ENCODE measurements around the gene EPS8L2. TPM values are rescaled to one million over a fixed set of nuclear protein-coding genes. Genes with fewer than 3 reads are reported as not detected.

EPS8L2 gene
- total and polyA plus RNA-seq, 4 donors = 4.5 to 15.1 (median 10.0) TPM

GRCh38 chr11:709109-709997, 3.3 kb downstream of the EPS8L2 start:
- Histone ChIP-seq H3K27ac (ENCODE audit: low read depth, low read length) (no peak overlapping the region), H3K9me3 (ENCODE audit: control insufficient read depth, insufficient read depth, low read length) (no peaks in the 10 kb centered on the region), H3K4me1 (ENCODE audit: control insufficient read depth, insufficient read depth, low read length) (peaks cover 33% of the 10 kb centered on the region), H3K27me3 (ENCODE audit: control insufficient read depth, insufficient read depth, low read length) (peaks cover 28% of the 10 kb centered on the region), H3K36me3 (ENCODE audit: control insufficient read depth, insufficient read depth, low read length) (peaks cover 17% of the 10 kb centered on the region), H3K4me3 (ENCODE audit: low read depth, low read length) (no peak overlapping the region)
- no peak for DNase-seq (ENCODE audit: low read depth in 4 of 6, low spot score in 6 of 6)
- WGBS (ENCODE audit: insufficient coverage) = 71% methylated on average over 19 of the region's 27 CpGs

- no peak overlapping the region for H3K4me3 ChIP-seq (ENCODE audit: low read depth, low read length)
- H3K36me3 ChIP-seq (ENCODE audit: control insufficient read depth, insufficient read depth, low read length) = no peaks in the 10 kb centered on the region
- H3K27me3 ChIP-seq (ENCODE audit: control insufficient read depth, insufficient read depth, low read length) = peaks cover 3% of the 10 kb centered on the region
- H3K27ac ChIP-seq (ENCODE audit: low read depth, low read length) = no peak overlapping the region
- H3K9me3 ChIP-seq (ENCODE audit: control insufficient read depth, insufficient read depth, low read length) = no peaks in the 10 kb centered on the region
- peaks cover 19% of the 10 kb centered on the region for H3K4me1 ChIP-seq (ENCODE audit: control insufficient read depth, insufficient read depth, low read length)
- DNase-seq (ENCODE audit: low read depth in 4 of 6, low spot score in 6 of 6) = no peak
- 100% methylated on average over 1 of the region's 6 CpGs for WGBS (ENCODE audit: insufficient coverage)
Observed at GRCh38 chr11:714436-714835, 8.4 kb downstream of the EPS8L2 start.

DNA sequence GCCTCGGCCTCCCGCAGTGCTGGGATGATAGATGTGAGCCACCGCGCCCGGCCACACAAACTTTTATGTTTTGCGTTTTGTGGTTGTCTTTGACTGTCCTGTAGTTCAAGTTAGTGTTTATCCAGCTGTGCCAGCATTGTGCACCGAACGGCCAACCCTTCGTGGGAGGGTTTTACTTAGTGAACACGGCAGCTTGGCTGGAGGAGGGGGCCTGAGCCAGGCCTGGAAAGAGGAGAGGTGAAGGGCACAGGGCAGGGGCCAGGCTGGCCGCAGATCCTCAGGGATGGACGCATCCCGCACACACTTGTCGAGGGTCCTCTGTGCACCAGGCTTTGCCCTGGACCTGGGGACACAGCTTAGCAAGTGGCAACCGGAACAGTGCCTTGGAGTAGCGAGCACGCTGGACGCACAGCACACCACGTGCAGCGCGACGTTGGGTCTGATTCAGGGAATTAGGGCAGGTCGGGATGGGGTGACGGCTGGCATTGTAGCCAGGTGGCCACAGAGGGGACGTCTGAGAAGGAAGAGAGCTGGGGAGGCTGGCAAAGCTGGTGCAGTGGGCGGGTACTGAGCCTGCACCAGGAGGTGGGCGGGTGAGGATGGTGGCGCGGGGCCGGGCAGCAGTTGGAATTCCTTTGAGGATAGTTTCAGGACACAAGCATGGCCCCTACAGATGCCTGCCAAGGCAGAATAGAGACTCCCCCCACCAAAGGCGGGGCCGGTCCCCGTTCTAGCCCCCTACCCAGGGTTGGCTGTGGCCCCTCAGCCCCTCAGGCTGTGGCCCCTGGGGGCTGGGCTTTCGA, 13.4 kb downstream of the EPS8L2 start:
- Histone ChIP-seq H3K27me3 (ENCODE audit: control insufficient read depth, insufficient read depth, low read length) (peaks cover 49% of the 10 kb centered on the region), H3K4me1 (ENCODE audit: control insufficient read depth, insufficient read depth, low read length) (peaks cover 19% of the 10 kb centered on the region), H3K36me3 (ENCODE audit: control insufficient read depth, insufficient read depth, low read length) (no peaks in the 10 kb centered on the region), H3K4me3 (ENCODE audit: low read depth, low read length) (no peak overlapping the region), H3K27ac (ENCODE audit: low read depth, low read length) (no peak overlapping the region), H3K9me3 (ENCODE audit: control insufficient read depth, insufficient read depth, low read length) (no peaks in the 10 kb centered on the region)
- 81% methylated on average over 34 of the region's 34 CpGs for WGBS (ENCODE audit: insufficient coverage)
- no peak for DNase-seq (ENCODE audit: low read depth in 4 of 6, low spot score in 6 of 6)

GRCh38 chr11:720017-720641, 14.1 kb downstream of the EPS8L2 start:
- Histone ChIP-seq H3K27me3 (ENCODE audit: control insufficient read depth, insufficient read depth, low read length) (peaks cover 56% of the 10 kb centered on the region), H3K4me1 (ENCODE audit: control insufficient read depth, insufficient read depth, low read length) (peaks cover 19% of the 10 kb centered on the region), H3K36me3 (ENCODE audit: control insufficient read depth, insufficient read depth, low read length) (no peaks in the 10 kb centered on the region), H3K9me3 (ENCODE audit: control insufficient read depth, insufficient read depth, low read length) (no peaks in the 10 kb centered on the region), H3K4me3 (ENCODE audit: low read depth, low read length) (no peak overlapping the region), H3K27ac (ENCODE audit: low read depth, low read length) (no peak overlapping the region)
- 62% methylated on average over 35 of the region's 35 CpGs for WGBS (ENCODE audit: insufficient coverage)
- no peak for DNase-seq (ENCODE audit: low read depth in 4 of 6, low spot score in 6 of 6)

DNA sequence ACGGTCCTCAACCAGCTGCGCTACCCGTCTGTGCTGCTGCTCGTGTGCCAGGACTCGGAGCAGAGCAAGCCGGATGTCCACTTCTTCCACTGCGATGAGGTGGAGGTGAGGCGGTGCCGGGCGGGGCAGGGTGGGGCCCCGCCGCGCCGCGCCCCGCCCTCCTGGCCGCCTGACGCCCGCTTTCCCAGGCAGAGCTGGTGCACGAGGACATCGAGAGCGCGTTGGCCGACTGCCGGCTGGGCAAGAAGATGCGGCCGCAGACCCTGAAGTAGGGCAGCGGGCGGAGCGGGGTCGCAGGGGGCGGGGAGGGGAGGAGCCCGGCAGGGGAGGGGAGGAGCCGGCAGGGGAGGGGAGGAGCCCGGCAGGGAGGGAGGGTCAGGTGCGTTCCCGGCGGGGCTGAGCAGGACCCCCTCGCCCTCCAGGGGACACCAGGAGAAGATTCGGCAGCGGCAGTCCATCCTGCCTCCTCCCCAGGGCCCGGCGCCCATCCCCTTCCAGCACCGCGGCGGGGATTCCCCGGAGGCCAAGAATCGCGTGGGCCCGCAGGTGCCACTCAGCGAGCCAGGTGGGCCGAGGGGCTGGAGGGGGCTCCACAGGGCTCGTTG, 14.7 kb downstream of the EPS8L2 start:
- DNase-seq (ENCODE audit: low read depth in 4 of 6, low spot score in 6 of 6) = no peak
- Histone ChIP-seq H3K27ac (ENCODE audit: low read depth, low read length) (no peak overlapping the region), H3K27me3 (ENCODE audit: control insufficient read depth, insufficient read depth, low read length) (peaks cover 63% of the 10 kb centered on the region), H3K9me3 (ENCODE audit: control insufficient read depth, insufficient read depth, low read length) (no peaks in the 10 kb centered on the region), H3K36me3 (ENCODE audit: control insufficient read depth, insufficient read depth, low read length) (no peaks in the 10 kb centered on the region), H3K4me1 (ENCODE audit: control insufficient read depth, insufficient read depth, low read length) (peaks cover 19% of the 10 kb centered on the region), H3K4me3 (ENCODE audit: low read depth, low read length) (no peak overlapping the region)
- 2% methylated on average over 51 of the region's 53 CpGs for WGBS (ENCODE audit: insufficient coverage)

DNA sequence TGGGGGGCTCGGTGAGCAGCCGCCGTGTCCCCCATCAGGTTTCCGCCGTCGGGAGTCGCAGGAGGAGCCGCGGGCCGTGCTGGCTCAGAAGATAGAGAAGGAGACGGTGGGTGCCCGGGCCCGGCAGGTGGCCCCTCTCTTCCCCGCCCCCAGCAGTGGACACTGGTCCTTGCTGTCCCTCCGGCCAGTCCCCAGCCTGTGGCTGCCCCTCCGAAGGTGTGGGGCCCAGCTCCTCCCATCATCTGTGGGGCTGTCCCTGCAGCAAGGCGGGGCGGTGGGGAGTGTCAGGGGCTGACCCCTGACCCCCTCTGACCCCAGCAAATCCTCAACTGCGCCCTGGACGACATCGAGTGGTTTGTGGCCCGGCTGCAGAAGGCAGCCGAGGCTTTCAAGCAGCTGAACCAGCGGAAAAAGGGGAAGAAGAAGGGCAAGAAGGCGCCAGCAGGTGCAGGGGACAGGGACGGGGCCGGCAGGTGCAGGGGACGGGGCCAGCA, 15.3 kb downstream of the EPS8L2 start:
- Histone ChIP-seq H3K27ac (ENCODE audit: low read depth, low read length) (no peak overlapping the region), H3K27me3 (ENCODE audit: control insufficient read depth, insufficient read depth, low read length) (peaks cover 67% of the 10 kb centered on the region), H3K36me3 (ENCODE audit: control insufficient read depth, insufficient read depth, low read length) (no peaks in the 10 kb centered on the region), H3K4me1 (ENCODE audit: control insufficient read depth, insufficient read depth, low read length) (peaks cover 20% of the 10 kb centered on the region), H3K4me3 (ENCODE audit: low read depth, low read length) (no peak overlapping the region), H3K9me3 (ENCODE audit: control insufficient read depth, insufficient read depth, low read length) (no peaks in the 10 kb centered on the region)
- no peak for DNase-seq (ENCODE audit: low read depth in 4 of 6, low spot score in 6 of 6)
- WGBS (ENCODE audit: insufficient coverage) = 19% methylated on average over 28 of the region's 28 CpGs

GRCh38 chr11:721741-722345, 15.8 kb downstream of the EPS8L2 start:
- peaks cover 73% of the 10 kb centered on the region for H3K27me3 ChIP-seq (ENCODE audit: control insufficient read depth, insufficient read depth, low read length)
- H3K4me1 ChIP-seq (ENCODE audit: control insufficient read depth, insufficient read depth, low read length) = peaks cover 26% of the 10 kb centered on the region
- no peak overlapping the region for H3K4me3 ChIP-seq (ENCODE audit: low read depth, low read length)
- H3K9me3 ChIP-seq (ENCODE audit: control insufficient read depth, insufficient read depth, low read length) = no peaks in the 10 kb centered on the region
- no peak overlapping the region for H3K27ac ChIP-seq (ENCODE audit: low read depth, low read length)
- DNase-seq (ENCODE audit: low read depth in 4 of 6, low spot score in 6 of 6) = no peak
- WGBS (ENCODE audit: insufficient coverage) = 31% methylated on average over 31 of the region's 33 CpGs
- H3K36me3 ChIP-seq (ENCODE audit: control insufficient read depth, insufficient read depth, low read length) = no peaks in the 10 kb centered on the region

- WGBS (ENCODE audit: insufficient coverage) = 66% methylated on average over 13 of the region's 20 CpGs
- Histone ChIP-seq H3K27ac (ENCODE audit: low read depth, low read length) (no peak overlapping the region), H3K27me3 (ENCODE audit: control insufficient read depth, insufficient read depth, low read length) (peaks cover 78% of the 10 kb centered on the region), H3K9me3 (ENCODE audit: control insufficient read depth, insufficient read depth, low read length) (no peaks in the 10 kb centered on the region), H3K4me1 (ENCODE audit: control insufficient read depth, insufficient read depth, low read length) (peaks cover 31% of the 10 kb centered on the region), H3K36me3 (ENCODE audit: control insufficient read depth, insufficient read depth, low read length) (no peaks in the 10 kb centered on the region), H3K4me3 (ENCODE audit: low read depth, low read length) (no peak overlapping the region)
- DNase-seq (ENCODE audit: low read depth in 4 of 6, low spot score in 6 of 6) = no peak
Observed at GRCh38 chr11:722346-722811, 16.3 kb downstream of the EPS8L2 start.

All from spinal cord (tissue), 10 donors.